HG02759 (cell line): Measurements from ENCODE around the gene MOB3B.

Source experiments
- ATAC-seq: cut with Tn5 transposase; IDR thresholded peaks from one replicate; pipeline ENCODE4 v1.9.1; 2021; ENCODE audit warnings: mild to moderate bottlenecking, moderate library complexity; ENCODE audit not compliant: unreplicated experiment

Gene MOB3B

GRCh38 chr9:27542508-27542907 lies 12.9 kb upstream of the MOB3B start:
- no peak for ATAC-seq

- no peak for ATAC-seq
These were observed 12.1 kb upstream of the MOB3B start for GRCh38 chr9:27541740-27542139.

GRCh38 chr9:27540502-27540901 lies 10.9 kb upstream of the MOB3B start:
- ATAC-seq, result no peak

- peak; percentile 59 for ATAC-seq
These were observed 10.1 kb upstream of the MOB3B start for GRCh38 chr9:27539479-27540441.

GRCh38 chr9:27538647-27539046 lies 9.0 kb upstream of the MOB3B start:
- peak; percentile 58 for ATAC-seq

- no peak for ATAC-seq
These were observed 8.1 kb upstream of the MOB3B start for GRCh38 chr9:27537756-27538155.

GRCh38 chr9:27537027-27537435 lies 7.4 kb upstream of the MOB3B start:
- ATAC-seq, result no peak

- no peak for ATAC-seq
These were observed 6.6 kb upstream of the MOB3B start for GRCh38 chr9:27536168-27536567.

GRCh38 chr9:27535701-27536118 lies 6.1 kb upstream of the MOB3B start:
- no peak for ATAC-seq

- ATAC-seq, result no peak
These were observed 5.1 kb upstream of the MOB3B start for GRCh38 chr9:27534658-27535209.

GRCh38 chr9:27534131-27534530 lies 4.5 kb upstream of the MOB3B start:
- ATAC-seq, result no peak

GRCh38 chr9:27533311-27533710 lies 3.7 kb upstream of the MOB3B start:
- no peak for ATAC-seq

- ATAC-seq, result no peak
These were observed 2.4 kb upstream of the MOB3B start for GRCh38 chr9:27532046-27532445.

GRCh38 chr9:27530915-27531755 lies 1.5 kb upstream of the MOB3B start:
- ATAC-seq, result no peak

- ATAC-seq, result peak; percentile 51
These were observed 713 bp downstream of the MOB3B start for GRCh38 chr9:27528886-27529315.

- ATAC-seq, result peak; percentile 60
These were observed 1.3 kb downstream of the MOB3B start for GRCh38 chr9:27528076-27528885.

- no peak for ATAC-seq
These were observed 1.9 kb downstream of the MOB3B start for GRCh38 chr9:27527702-27528075.

GRCh38 chr9:27524236-27524635 lies 5.4 kb downstream of the MOB3B start, which contains the start of gene IFNK:
TSS of gene IFNK (plus strand) at chr9:27524290. CDS start at chr9:27524337, 47 bp downstream.
- no peak for ATAC-seq

GRCh38 chr9:27523141-27523540 lies 6.5 kb downstream of the MOB3B start:
- no peak for ATAC-seq

- no peak for ATAC-seq
These were observed 8.6 kb downstream of the MOB3B start for GRCh38 chr9:27520986-27521385.
